HS-5 (cell line): ENCODE results near the gene FOXS1.

Experiments used
- DNase-seq: peaks from one replicate; pipeline ENCODE4 v3.0.0-alpha.2; 2012; ENCODE audit warnings: low read depth

The FOXS1 gene

GRCh38 chr20:31861135-31861384 is 15.7 kb upstream of the FOXS1 start:
- no peak for DNase-seq

DNA sequence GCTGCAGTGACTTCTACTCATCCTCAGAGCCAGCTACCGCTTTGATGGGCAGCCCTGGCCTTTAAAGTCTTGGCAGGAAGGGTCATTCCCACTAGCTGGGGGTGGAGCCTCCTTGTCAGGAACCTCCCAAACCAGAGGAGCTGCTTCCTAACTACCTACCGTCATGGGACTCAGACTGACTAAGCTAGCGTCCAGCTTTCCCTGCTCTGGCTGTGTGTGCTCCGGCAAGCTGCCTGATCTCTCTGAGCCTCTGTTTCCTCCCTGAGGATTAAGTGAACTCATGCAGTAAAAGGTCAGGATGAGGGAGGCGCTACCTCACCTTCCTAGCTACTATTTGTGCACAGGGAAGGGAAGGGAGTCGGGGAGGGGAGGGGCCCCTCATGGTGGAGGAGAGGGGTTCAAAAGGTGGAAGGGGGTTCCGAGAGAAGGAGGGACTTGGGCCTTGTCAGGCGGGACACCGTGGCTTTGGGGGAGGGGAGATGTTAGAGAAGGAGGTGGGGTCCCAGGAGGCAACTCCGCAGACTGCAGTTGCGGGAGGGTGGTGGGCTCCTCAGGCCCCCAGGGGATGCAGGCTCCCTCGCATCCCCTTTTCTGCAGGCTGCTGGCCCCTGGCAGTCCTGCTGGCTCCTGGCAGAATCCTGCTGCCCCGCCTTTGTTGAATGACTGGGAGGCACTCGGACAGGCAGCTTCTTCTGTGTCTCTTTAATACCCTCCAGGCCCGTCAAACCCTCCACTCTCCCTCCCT is 15.2 kb upstream of the FOXS1 start:
- DNase-seq = no peak

DNA sequence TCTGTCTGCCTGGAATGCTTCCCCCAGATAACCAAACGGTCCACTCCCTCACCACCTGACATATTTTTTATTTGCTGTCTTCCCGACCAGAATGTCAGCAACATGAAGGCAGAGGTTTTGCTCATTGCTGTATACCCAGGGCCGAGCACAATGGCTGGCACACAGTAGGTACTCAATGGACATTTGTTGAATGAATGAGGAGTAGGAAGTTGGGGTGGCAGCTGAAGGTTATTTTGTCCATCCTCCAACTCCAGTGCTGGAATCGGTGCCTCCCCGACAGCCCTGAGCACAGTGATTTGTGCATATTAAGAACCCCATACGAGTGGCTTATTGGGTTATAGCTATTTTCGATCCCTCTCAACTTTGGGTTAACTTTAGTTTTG is 14.6 kb upstream of the FOXS1 start:
- no peak for DNase-seq

DNA sequence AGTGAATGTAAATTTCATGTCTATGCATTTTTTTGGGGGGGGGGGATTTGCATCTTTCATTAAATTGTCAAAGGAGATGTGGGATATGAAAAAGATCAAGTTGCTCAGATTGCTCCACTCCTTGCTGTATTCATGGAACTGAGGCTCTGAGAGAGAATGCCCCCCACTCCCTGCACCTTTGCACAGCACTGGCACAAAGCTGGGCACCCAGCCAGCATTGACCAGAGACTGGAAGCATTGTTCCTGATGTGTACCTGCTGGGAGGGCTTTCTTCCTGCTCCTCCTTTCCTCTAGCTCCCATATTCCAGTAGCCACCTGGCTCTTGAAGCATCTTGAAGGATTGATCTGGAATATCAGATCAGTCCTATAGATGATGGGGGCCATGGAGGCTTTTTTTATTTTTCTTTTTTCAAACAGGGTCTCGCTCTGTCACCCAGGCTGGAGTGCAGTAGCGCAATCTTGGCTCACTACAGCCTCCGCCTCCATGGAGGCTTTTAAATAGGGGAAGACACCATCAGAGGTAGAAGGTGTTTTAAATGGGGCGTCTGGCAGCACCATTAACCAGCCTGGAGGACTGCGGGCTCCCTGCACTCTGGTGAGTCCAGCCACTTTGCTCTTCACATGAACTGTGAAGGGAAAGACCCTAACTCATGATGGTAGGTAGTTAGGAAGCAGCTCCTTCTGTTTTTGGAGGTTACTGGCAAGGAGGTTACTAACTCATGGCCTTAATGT is 14.0 kb upstream of the FOXS1 start:
- no peak for DNase-seq

GRCh38 chr20:31858760-31859083 is 13.3 kb upstream of the FOXS1 start:
- no peak for DNase-seq

- no peak for DNase-seq
Measured at GRCh38 chr20:31857861-31858759, 12.7 kb upstream of the FOXS1 start.

- DNase-seq = no peak
Measured at GRCh38 chr20:31856516-31856915, 11.1 kb upstream of the FOXS1 start.

- no peak for DNase-seq
Measured at GRCh38 chr20:31853481-31853880, 8.1 kb upstream of the FOXS1 start.

DNA sequence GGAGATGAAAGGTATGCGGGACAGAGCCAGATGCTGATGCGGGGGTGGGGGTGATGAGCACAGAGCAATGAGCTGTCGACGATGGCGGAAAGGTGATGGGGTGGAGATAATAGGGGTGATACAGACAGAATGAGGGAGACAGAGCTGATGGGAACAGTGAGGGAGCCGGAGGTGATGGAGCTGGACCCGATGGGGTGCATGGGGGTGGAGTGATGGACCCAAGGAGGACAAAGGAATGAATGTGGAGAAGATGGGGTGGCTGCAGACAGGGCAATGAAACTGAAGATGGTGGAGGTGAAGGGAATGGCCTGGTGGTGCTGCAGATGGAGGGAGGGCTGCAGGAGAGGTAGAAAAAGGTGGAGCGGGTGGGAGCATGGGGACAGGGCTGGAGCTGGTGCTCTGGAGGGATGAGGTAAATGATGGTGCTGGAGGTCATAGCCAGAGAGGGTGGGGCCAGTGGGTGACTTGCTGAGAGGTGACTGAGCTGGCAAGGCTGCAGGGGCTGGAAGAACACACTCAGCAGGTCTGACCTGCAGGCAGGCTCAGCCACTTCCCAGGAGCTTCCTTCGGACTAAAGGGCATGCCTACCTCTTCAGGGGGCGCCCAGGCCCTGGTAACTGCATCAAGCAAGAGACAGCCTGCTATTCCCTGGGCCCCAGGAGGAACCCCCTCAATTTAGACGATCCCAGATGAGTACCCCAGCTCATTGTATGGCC is 6.0 kb upstream of the FOXS1 start:
- DNase-seq = no peak

GRCh38 chr20:31849306-31849930 is 4.0 kb upstream of the FOXS1 start:
- no peak for DNase-seq

GRCh38 chr20:31848088-31848999 is 2.9 kb upstream of the FOXS1 start:
- DNase-seq = no peak

DNA sequence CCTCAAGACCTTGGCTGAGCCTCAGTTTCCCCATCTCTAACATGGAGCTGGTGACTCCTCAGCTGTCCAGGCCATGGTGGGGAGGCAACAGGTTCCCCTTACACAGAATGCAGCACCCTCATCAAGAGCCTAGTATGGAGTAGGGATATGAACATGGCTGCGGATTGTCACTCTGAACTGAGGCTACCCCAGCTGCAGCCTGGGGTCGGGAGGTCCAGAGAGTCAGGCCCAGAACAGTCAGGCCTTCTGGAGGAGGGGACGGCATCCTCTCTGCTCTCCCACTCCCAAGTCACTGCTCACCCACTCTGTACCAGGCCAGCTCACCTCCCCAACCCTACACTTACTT is 1.4 kb upstream of the FOXS1 start:
- no peak for DNase-seq

DNA sequence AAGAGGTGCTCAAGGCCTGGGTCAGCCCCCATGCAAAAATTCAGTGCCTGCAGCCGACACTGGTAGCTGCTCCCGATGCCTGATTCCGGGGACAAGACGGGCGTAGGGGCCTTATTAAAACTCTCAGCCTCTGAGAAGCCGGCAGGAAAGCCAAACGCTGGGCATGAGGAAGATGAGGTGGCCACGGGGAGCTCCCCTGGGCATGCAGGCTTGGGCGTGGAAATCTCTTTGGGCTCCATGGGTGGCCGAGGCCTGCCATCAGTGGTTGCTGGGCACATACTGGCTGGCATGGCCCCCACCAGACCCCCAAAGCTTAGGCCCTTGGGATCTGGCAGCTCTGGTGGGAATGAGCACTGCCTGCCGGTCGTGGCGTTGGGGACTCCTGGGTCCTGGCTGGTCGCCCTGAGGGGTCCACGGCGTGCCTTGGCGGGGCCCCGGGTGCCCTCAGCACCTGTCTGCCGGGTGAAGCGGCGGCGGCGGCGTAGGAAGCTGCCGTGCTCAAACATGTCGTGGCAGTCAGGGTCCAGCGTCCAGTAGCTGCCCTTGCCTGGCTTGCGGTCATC is 586 bp downstream of the FOXS1 start:
- no peak for DNase-seq

GRCh38 chr20:31843881-31844280 is 1.5 kb downstream of the FOXS1 start:
- DNase-seq = no peak

DNA sequence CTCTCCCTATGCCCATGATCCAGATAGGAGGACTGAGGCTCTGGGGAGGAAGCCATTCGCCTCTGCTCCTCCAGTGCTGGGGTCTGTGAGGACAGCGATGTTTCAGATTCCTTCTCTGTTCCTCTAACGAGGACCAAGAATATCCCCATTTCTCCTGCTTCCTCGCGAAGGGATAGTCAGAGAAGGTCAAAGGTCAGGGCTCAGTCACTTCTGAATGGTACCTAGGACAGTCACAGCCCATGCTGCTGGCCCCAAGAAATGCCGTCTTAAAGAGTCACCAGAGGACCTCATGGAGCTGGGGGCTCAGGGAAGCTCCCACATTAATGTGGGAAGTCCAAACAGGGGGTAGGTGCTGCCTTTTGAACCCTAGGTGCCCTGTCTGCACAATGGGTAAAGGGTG is 2.1 kb downstream of the FOXS1 start:
- DNase-seq = no peak

- DNase-seq = no peak
Measured at GRCh38 chr20:31842471-31843157, 2.8 kb downstream of the FOXS1 start.

DNA sequence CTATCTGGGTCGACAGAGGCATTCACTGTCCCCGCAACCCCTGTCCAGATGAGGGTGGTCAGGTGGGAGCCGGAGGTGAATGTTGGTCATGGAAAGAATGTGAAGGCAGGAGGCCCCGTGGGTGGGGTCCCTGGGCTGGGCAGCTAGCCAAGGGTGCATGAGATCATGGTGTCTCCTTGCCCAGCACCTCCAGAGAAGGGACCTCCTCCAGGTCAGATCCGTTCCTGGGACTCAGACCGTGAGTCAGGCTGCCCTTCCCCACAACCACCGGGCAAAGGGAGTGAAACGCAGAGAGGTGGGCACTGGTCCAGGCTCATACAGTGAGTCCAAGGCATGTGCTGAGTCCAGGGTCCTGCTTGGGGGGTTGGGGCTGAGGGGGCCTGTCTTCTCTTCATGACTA is 3.5 kb downstream of the FOXS1 start:
- no peak for DNase-seq

DNA sequence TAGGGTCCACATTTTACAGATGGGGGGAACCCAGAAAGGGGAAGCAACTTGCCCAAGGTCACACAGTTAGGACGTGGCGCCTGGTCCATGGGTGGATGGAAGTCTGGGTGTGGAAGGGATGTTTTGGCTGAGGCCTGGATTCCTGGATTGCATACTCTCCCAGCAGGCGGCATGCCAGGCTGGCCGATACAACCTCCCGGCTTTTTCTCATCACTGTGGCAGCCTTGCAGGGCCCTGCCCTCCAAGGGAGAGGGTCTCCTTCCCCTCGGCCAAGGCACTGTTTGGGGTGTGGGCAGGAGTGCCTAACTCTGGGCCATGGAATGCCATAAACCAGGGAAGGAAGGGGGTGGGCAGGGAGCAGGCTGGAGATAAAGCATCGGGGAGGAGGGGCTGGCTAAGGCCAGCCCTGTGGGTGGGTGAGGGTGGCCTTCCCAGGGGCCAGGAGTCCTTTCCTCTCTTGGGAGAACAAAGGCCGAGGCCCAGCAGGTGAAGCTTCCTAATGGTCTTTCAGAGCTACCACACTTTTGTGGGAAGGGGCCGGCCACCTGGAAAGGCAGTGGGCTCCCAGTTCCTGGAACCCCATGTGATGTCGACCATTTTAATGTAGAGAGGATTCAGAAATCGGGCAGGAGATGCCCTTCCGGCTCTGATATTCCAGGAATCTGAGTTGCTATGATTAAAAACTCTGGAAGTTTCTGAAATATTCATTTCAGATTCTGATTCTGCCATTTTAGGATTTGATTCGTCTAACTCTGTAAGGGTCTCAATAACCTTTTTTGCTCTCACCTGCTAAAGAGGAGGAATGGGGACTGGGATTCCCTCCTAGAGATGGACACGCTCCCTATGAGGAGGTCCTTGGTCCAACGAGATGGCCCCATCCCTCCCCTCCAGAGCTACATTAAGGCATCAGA is 4.2 kb downstream of the FOXS1 start:
- no peak for DNase-seq
